CD4-positive, alpha-beta T cell (primary cell): ENCODE measurements around the gene IQGAP2. TPM values are rescaled to one million over a fixed set of nuclear protein-coding genes. Genes with fewer than 3 reads are reported as not detected.

ENCODE experiments used
- ATAC-seq: fragments of 200-7000 bp; cut with Tn5 transposase; one replicate; pipeline ENCODE4 v1.10.0; 2022; ENCODE audit warnings: mild to moderate bottlenecking; ENCODE audit not compliant: poor library complexity
- CTCF ChIA-PET: fragments of 350-600 bp; sonication (Branson Sonifier 250); formaldehyde crosslinking; loops from one replicate; lab custom pipeline; 2021; ENCODE audit warnings: antibody characterized with exemption, inconsistent platforms; lab: Charles Lee
- POLR2A ChIA-PET: fragments of 350-600 bp; sonication (Branson Sonifier 250); formaldehyde crosslinking; loops from one replicate; lab custom pipeline; 2021; ENCODE audit warnings: antibody characterized with exemption, inconsistent platforms; lab: Charles Lee
- DNase-seq, 14 experiments: peaks; one replicate each; pipeline ENCODE4 v3.0.0-alpha.2; 2013 to 2020; ENCODE audit warnings: mixed read lengths in 2 of 14
- H3K27ac ChIP-seq, 2 donors: one replicate each; pipeline versions ENCODE4 v1.5.1 to v1.7.0; 2013; ENCODE audit warnings: low read length in 2 of 2, low read depth in 1 of 2, mild to moderate bottlenecking in 1 of 2
- H3K27me3 ChIP-seq, 2 experiments: 1 replicate in 1 of 2; 2 replicates in 1 of 2; pipeline versions ENCODE4 v1.6.1 to v1.7.0; 2013; ENCODE audit warnings: low read length in 2 of 2, control low read depth in 1 of 2, mild to moderate bottlenecking in 1 of 2, moderate library complexity in 1 of 2; ENCODE audit not compliant: insufficient read depth in 2 of 2, control insufficient read depth in 1 of 2
- H3K36me3 ChIP-seq: one replicate; pipeline ENCODE4 v1.6.1; 2013; ENCODE audit warnings: low read length, control low read depth; ENCODE audit not compliant: insufficient read depth
- H3K4me1 ChIP-seq: one replicate; pipeline ENCODE4 v1.6.1; 2013; ENCODE audit warnings: low read length, control low read depth; ENCODE audit not compliant: insufficient read depth
- H3K4me3 ChIP-seq: one replicate; pipeline ENCODE4 v1.5.1; 2013; ENCODE audit warnings: mild to moderate bottlenecking, low read length, moderate library complexity
- H3K9me3 ChIP-seq, 2 experiments: 1 replicate in 1 of 2; 2 replicates in 1 of 2; pipeline versions ENCODE4 v1.6.1 to v1.7.0; 2013; ENCODE audit warnings: low read length in 2 of 2, mild to moderate bottlenecking in 2 of 2, control low read depth in 1 of 2, moderate library complexity in 1 of 2; ENCODE audit not compliant: control insufficient read depth in 1 of 2, insufficient read depth in 1 of 2
- H3K27ac Mint-ChIP-seq: one replicate; pipeline ENCODE4 v1.8.0; 2020; ENCODE audit warnings: mixed read lengths
- H3K27me3 Mint-ChIP-seq: one replicate; pipeline ENCODE4 v1.8.0; 2021; ENCODE audit warnings: mixed read lengths
- H3K36me3 Mint-ChIP-seq: one replicate; pipeline ENCODE4 v1.8.0; 2021; ENCODE audit warnings: low read depth, mixed read lengths
- H3K4me1 Mint-ChIP-seq: one replicate; pipeline ENCODE4 v1.8.0; 2021; ENCODE audit warnings: low read depth, mixed read lengths
- H3K4me3 Mint-ChIP-seq: one replicate; pipeline ENCODE4 v1.8.0; 2020; ENCODE audit warnings: mild to moderate bottlenecking, mixed read lengths
- H3K9me3 Mint-ChIP-seq: one replicate; pipeline ENCODE4 v1.8.0; 2020; ENCODE audit warnings: mixed read lengths
- CTCF ChIP-seq: fragments of 200-600 bp; IDR thresholded peaks from one replicate; pipeline ENCODE4 v1.8.0; 2022; ENCODE audit warnings: antibody characterized with exemption, mild to moderate bottlenecking
- intact Hi-C, 2 experiments: fragments of 100-400 bp; cut with DNase I in 1 of 2; cut with micrococcal nuclease in 1 of 2; formaldehyde crosslinking; loops; one replicate each; pipeline versions ENCODE4 v1.15.1 to v1.9.0; 2023 to 2025; cut with DNase I, micrococcal nuclease
- total RNA-seq, 174 experiments: library from RNA in 2 of 174; stranded (reverse) in 2 of 174; gene quantifications; one replicate each; pipeline ENCODE4 v1.2.3 and lab custom pipeline; 2021 to 2026

The IQGAP2 gene
- total RNA-seq, 2 experiments from 2014 or later = 58.8 TPM

- Histone ChIP-seq H3K4me3 (no peak overlapping the region), H3K9me3 (no peaks in the 10 kb centered on the region), H3K27ac (no peak overlapping the region), H3K4me1 (peaks cover 22% of the 10 kb centered on the region), H3K36me3 (peaks cover 16% of the 10 kb centered on the region), H3K27me3 (no peaks in the 10 kb centered on the region)
- intact Hi-C loops = no loop called here
- ChIA-PET CTCF (interaction anchor here (1.2 to 1.3 kb wide), 2 partner anchors 10 to 11 kb away, joined by 3 to 5 read pairs; partner anchors contain the start of gene IQGAP2), POLR2A (interaction anchor here (1.4 to 1.9 kb wide), 3 partner anchors 11 to 128 kb away, joined by 3 to 5 read pairs (median 4); no protein-coding TSS in a partner anchor)
- ATAC-seq (no peak), DNase-seq (no peak)
- peaks cover 75% of the 10 kb centered on the region for H3K4me1 Mint-ChIP-seq
- H3K27ac Mint-ChIP-seq = peak overlapping the region; percentile 25
- TF ChIP-seq CTCF = no peak
- peaks cover 29% of the 10 kb centered on the region for H3K36me3 Mint-ChIP-seq
- no peaks in the 10 kb centered on the region for H3K9me3 Mint-ChIP-seq
- H3K27me3 Mint-ChIP-seq = no peaks in the 10 kb centered on the region
- H3K4me3 Mint-ChIP-seq = no peak overlapping the region
These were observed 11.7 kb downstream of the IQGAP2 start for GRCh38 chr5:76414788-76415187.

- H3K4me1 ChIP-seq = peaks cover 21% of the 10 kb centered on the region
- no peaks in the 10 kb centered on the region for H3K27me3 Mint-ChIP-seq
- H3K27ac Mint-ChIP-seq = peak overlapping the region; percentile 25
- peaks cover 16% of the 10 kb centered on the region for H3K36me3 ChIP-seq
- POLR2A ChIA-PET = interaction anchor here (0.6 to 1.9 kb wide), 2 partner anchors 11 to 84 kb away, joined by 3 to 4 read pairs; no protein-coding TSS in a partner anchor
- H3K27me3 ChIP-seq = no peaks in the 10 kb centered on the region
- H3K4me3 Mint-ChIP-seq = no peak overlapping the region
- peaks cover 31% of the 10 kb centered on the region for H3K36me3 Mint-ChIP-seq
- H3K4me3 ChIP-seq = no peak overlapping the region
- no peak overlapping the region for H3K27ac ChIP-seq
- CTCF ChIA-PET = interaction anchor here (1.2 kb wide), 1 partner anchor 129 kb away, joined by 3 read pairs; no protein-coding TSS in a partner anchor
- peaks cover 72% of the 10 kb centered on the region for H3K4me1 Mint-ChIP-seq
- no peaks in the 10 kb centered on the region for H3K9me3 ChIP-seq
- ATAC-seq (no peak), DNase-seq (no peak)
- H3K9me3 Mint-ChIP-seq = no peaks in the 10 kb centered on the region
- intact Hi-C loops = no loop called here
- TF ChIP-seq CTCF = no peak
These were observed 12.8 kb downstream of the IQGAP2 start for GRCh38 chr5:76415855-76416254.

- no peak for TF ChIP-seq CTCF
- CTCF ChIA-PET = interaction anchor here (0.8 to 1.6 kb wide), 4 partner anchors 12 to 125 kb away, joined by 3 read pairs; no protein-coding TSS in a partner anchor
- H3K36me3 Mint-ChIP-seq = peaks cover 19% of the 10 kb centered on the region
- H3K9me3 ChIP-seq = no peaks in the 10 kb centered on the region
- H3K4me3 ChIP-seq = no peak overlapping the region
- H3K4me3 Mint-ChIP-seq = no peak overlapping the region
- POLR2A ChIA-PET = interaction anchor here (0.6 to 1.0 kb wide), 2 partner anchors 89 to 127 kb away, joined by 3 read pairs; no protein-coding TSS in a partner anchor
- no peaks in the 10 kb centered on the region for H3K27me3 ChIP-seq
- peaks cover 12% of the 10 kb centered on the region for H3K4me1 ChIP-seq
- H3K9me3 Mint-ChIP-seq = no peaks in the 10 kb centered on the region
- no peak for DNase-seq
- ATAC-seq = no peak
- H3K27ac ChIP-seq = no peak overlapping the region
- H3K27ac Mint-ChIP-seq = peak overlapping the region; percentile 6
- H3K4me1 Mint-ChIP-seq = peaks cover 68% of the 10 kb centered on the region
- intact Hi-C loops = no loop called here
- no peaks in the 10 kb centered on the region for H3K36me3 ChIP-seq
- no peaks in the 10 kb centered on the region for H3K27me3 Mint-ChIP-seq
These were observed 16.7 kb downstream of the IQGAP2 start for GRCh38 chr5:76419597-76420298.
